Thoracic aorta (tissue), 2 donors: ENCODE measurements around the gene OTOA. TPM values are rescaled to one million over a fixed set of nuclear protein-coding genes. Genes with fewer than 3 reads are reported as not detected.
"Not testable (repeated sequence)": the region's sequence is repeated elsewhere in the genome, so short reads cannot be mapped to it uniquely, and the experiment has no call there.

Source experiments
- ATAC-seq: fragments of 150-250 bp; one replicate; pipeline ENCODE4 v1.8.0; 2017; ENCODE audit warnings: low read depth; ENCODE audit not compliant: insufficient number of reproducible peaks, low FRiP score
- DNase-seq: peaks from one replicate; pipeline ENCODE4 v3.0.0-alpha.2; 2020; ENCODE audit warnings: low spot score
- H3K27ac ChIP-seq, 2 donors: fragments of 200-600 bp; sonication (generic); 1 replicate in 1 of 2; 2 replicates in 1 of 2; pipeline ENCODE4 v1.5.1; 2016; ENCODE audit warnings: mild to moderate bottlenecking in 2 of 2, moderate library complexity in 2 of 2
- H3K27me3 ChIP-seq: fragments of 200-600 bp; sonication (generic); replicated peaks from 2 replicates; pipeline ENCODE4 v1.6.0; 2016; ENCODE audit warnings: mild to moderate bottlenecking; ENCODE audit not compliant: insufficient read depth
- H3K36me3 ChIP-seq: fragments of 200-600 bp; sonication (generic); one replicate; pipeline ENCODE4 v1.5.1; 2016
- H3K4me1 ChIP-seq, 2 donors: fragments of 200-600 bp; sonication (generic); 1 replicate in 1 of 2; 2 replicates in 1 of 2; pipeline versions ENCODE4 v1.5.1 to v1.6.0; 2016; ENCODE audit warnings: low read depth in 2 of 2, mild to moderate bottlenecking in 1 of 2; ENCODE audit not compliant: control insufficient read depth in 1 of 2
- H3K4me3 ChIP-seq: fragments of 200-600 bp; sonication (generic); 2 replicates; pipeline ENCODE4 v1.5.1; 2016; ENCODE audit warnings: mild to moderate bottlenecking
- H3K9me3 ChIP-seq: fragments of 200-600 bp; sonication (generic); 2 replicates; pipeline ENCODE4 v1.5.1; 2016
- total RNA-seq, 2 donors: library from RNA; depleted of rRNA; stranded (reverse); fragments of >200 nt; gene quantifications; one replicate each; pipeline versions ENCODE4 v1.1.0 to v1.2.3, GENCODE V29; 2016
- TF ChIP-seq, protein P1 (sequence below): fragments of 200-600 bp; sonication (generic); IDR thresholded peaks from one replicate; pipeline ENCODE4 v1.5.1; 2019; ENCODE audit warnings: antibody characterized with exemption

The OTOA gene
- total RNA-seq, 2 donors from 2014 or later: 0.21 TPM; not detected in 1

DNA sequence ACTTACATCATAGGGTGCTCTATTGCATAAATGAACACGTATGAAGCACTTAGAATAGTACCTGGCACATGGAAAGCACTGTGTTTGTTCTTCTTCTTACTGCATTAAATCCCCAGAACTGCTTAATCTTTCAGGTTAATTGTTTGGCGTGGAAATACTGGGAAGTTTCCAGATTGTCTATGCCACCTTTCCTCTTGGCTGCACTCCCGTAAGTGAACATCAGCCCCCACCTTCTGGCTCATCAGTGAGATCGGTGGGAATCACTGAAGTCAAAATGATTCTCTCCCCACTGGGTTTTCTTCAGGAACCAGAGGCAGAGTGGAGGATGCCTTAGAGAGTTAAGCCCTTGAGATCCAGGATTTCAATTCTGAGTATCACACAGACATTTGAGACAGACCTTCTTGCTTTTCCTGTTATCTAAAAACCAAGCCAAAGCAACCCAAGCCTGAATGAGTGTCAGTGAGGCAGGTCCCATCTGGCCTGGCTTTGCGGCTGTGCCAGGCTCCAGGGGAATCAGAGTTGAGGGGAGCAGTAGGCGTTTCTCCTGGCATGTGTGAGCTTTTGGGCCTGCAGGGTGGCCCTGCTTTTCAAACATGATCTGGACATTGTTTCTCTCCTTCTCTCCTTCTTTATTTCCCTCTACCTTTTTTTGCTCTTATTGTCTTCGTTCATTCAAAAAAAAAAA, 59.1 kb downstream of the OTOA start:
- DNase-seq (no peak), ATAC-seq (no peak)
- H3K27me3 ChIP-seq: no peaks in the 10 kb centered on the region
- H3K4me3 ChIP-seq: no peak overlapping the region
- no peak overlapping the region for H3K27ac ChIP-seq
- H3K4me1 ChIP-seq: no peaks in the 10 kb centered on the region
- no peaks in the 10 kb centered on the region for H3K36me3 ChIP-seq
- TF ChIP-seq, protein P1, sequence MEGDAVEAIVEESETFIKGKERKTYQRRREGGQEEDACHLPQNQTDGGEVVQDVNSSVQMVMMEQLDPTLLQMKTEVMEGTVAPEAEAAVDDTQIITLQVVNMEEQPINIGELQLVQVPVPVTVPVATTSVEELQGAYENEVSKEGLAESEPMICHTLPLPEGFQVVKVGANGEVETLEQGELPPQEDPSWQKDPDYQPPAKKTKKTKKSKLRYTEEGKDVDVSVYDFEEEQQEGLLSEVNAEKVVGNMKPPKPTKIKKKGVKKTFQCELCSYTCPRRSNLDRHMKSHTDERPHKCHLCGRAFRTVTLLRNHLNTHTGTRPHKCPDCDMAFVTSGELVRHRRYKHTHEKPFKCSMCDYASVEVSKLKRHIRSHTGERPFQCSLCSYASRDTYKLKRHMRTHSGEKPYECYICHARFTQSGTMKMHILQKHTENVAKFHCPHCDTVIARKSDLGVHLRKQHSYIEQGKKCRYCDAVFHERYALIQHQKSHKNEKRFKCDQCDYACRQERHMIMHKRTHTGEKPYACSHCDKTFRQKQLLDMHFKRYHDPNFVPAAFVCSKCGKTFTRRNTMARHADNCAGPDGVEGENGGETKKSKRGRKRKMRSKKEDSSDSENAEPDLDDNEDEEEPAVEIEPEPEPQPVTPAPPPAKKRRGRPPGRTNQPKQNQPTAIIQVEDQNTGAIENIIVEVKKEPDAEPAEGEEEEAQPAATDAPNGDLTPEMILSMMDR: no peak
- H3K9me3 ChIP-seq: no peaks in the 10 kb centered on the region

DNA sequence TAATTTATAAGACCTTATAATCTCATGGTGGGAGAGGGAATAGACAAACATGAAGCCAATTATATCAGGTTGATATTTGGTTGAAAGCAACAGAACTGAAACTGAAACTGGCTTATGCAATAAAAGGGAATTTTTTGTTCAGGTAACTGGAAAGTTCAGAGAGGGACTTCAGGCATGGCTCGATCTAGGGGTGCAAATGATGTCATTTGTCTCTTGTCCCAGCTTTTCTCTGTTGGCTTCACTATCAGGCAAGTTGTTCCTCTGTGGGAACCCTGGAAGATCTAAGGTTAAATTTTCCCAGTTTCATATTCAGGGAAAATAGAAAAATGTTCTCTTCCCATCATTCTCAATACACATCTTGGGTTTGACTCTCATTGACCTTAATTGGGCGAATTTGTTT, 59.8 kb downstream of the OTOA start:
- Histone ChIP-seq H3K4me1 (no peaks in the 10 kb centered on the region), H3K36me3 (no peaks in the 10 kb centered on the region), H3K9me3 (no peaks in the 10 kb centered on the region), H3K27ac (no peak overlapping the region), H3K4me3 (no peak overlapping the region), H3K27me3 (no peaks in the 10 kb centered on the region)
- TF ChIP-seq, protein P1: no peak
- no peak for ATAC-seq
- DNase-seq: no peak

DNA sequence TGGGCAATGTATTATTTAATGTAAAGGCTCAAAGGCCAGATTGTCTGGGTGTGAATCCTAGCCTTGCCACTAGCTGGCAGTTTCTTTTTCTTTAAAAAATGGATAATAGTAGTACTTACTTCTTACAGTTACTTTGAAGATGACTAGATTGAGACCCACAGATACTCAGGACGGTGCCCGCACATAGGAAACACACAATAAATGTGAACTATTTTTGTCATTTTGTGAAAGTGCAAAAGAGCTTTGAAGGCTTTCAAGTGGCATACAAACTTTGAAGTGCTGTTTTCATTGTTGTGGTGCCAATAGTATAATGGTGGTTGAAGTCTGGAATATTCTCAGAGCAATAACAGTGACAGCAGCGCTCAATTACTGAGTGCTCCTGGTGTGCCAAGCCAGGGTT, 63.6 kb downstream of the OTOA start:
- TF ChIP-seq, protein P1: no peak
- DNase-seq (no peak), ATAC-seq (no peak)

DNA sequence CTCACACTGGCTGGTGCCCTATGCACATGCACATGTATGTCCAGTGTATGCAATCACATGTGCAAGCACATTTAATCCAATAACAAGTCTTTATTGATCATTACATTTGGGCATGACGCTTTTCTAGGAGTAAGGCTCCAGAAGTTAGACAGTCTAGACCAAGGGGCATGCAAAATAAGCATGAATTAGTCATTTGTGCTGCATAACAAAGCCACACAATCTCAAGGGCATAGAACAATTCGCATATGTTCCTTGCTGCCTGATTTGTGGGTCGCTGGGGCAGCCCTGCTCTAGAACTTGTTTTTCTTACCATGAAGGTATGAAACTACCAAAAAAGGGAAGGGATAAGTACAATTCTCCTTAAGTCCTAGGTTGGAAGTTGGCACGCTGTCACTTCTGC, 67.5 kb downstream of the OTOA start:
- H3K4me1 ChIP-seq, H3K4me3 ChIP-seq, DNase-seq, ATAC-seq, H3K9me3 ChIP-seq, H3K27me3 ChIP-seq, H3K36me3 ChIP-seq, H3K27ac ChIP-seq: not testable (repeated sequence)

More for the DNA sequence above, 63.6 kb downstream of the OTOA start:
- Histone ChIP-seq H3K27ac (no peak overlapping the region), H3K4me3 (no peak overlapping the region), H3K4me1 (no peaks in the 10 kb centered on the region), H3K27me3 (no peaks in the 10 kb centered on the region), H3K9me3 (no peaks in the 10 kb centered on the region), H3K36me3 (no peaks in the 10 kb centered on the region)

DNA sequence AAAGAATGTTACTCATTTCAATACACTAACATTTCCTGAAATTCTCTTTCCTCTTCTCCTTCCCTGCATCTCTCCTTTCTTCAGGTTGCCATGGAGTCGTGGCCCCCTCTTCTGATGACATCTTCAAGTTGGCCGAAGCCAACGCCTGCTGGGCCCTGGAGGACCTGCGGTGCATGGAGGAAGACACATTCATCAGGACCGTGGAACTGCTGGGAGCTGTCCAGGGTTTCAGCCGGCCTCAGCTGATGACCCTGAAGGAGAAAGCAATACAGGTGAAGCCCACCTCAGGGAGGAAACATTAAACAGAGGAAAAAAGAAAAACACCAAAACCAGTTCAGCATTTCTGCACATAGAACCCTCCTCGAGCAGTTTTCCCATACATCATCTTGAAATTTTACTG, 76.9 kb downstream of the OTOA start:
- not testable (repeated sequence) for H3K4me1 ChIP-seq, H3K4me3 ChIP-seq, DNase-seq, H3K27ac ChIP-seq, H3K9me3 ChIP-seq, H3K36me3 ChIP-seq, H3K27me3 ChIP-seq, ATAC-seq

DNA sequence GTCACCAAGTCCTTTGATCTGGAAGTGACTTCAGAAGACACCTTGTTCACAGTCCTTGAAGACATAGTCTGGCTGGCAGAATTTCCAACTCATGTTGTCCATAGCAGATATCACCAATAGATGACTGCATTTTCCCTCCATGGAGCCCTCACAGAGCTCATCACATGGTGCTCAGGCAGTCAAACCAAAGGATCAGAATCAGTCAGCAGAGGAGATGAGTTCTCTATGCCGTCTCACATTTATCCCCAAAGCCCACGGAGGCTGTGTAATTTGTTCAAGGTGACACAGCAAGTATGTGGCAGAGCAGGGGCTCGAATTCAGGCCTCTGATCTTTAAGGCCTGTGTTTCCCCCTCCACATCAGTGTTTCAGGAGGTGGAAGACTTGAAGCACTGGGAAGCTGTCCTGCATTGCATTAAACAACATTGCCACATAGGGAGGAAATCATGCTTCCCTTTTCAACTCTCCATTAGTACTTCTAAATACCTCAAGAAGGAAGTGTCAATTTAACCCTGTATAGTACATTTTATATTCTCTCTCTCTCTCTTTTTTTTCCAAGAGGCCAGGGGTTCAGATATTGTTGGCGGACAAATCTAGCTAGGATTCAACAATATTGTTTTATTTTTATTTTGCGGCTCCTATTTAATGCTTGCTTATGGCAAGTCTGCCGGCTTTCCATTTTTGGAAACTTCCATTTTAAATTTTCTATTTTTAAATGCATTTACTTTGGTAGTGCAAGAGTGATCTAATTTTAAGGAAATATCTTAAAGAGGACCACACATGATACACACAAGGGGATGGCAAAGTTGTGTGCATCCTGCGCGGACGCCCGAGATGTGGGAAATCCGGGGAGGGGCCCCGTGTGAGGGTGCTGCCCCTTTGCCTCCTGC, 92.7 kb downstream of the OTOA start:
- not testable (repeated sequence) for DNase-seq, H3K4me3 ChIP-seq, H3K4me1 ChIP-seq, H3K9me3 ChIP-seq, H3K36me3 ChIP-seq, H3K27ac ChIP-seq, H3K27me3 ChIP-seq
- ATAC-seq: peak; percentile 22

DNA sequence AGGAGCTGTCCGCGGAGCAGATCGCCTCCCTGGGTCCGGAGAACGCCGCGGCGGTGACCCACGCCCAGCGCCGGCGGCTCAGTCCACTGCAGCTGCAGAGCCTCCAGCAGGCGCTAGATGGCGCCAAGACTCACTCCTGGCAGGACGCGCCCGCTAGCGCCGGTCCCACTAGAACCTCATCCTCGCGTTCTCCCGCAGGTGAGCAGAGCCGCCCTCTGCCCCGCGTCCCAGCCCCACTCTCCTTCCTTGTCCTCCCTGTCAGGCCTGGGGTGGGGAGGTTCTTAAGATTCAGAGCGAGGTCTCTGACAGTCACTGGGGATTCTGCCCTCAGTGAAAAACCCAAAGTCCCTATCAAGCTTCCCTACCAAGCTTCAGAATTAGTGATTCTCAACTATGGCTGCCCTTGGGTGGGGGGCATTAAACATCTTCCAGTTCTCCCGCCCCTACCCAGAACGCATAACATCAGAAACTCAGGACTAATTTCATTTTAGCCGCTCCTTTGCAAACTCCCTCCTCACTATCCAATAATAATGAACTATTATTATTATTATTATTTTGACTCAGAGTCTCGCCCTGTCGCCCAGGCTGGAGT, 93.4 kb downstream of the OTOA start:
- H3K36me3 ChIP-seq, H3K4me3 ChIP-seq, H3K27me3 ChIP-seq, H3K4me1 ChIP-seq, H3K9me3 ChIP-seq, DNase-seq, H3K27ac ChIP-seq: not testable (repeated sequence)
- ATAC-seq: peak; percentile 32

DNA sequence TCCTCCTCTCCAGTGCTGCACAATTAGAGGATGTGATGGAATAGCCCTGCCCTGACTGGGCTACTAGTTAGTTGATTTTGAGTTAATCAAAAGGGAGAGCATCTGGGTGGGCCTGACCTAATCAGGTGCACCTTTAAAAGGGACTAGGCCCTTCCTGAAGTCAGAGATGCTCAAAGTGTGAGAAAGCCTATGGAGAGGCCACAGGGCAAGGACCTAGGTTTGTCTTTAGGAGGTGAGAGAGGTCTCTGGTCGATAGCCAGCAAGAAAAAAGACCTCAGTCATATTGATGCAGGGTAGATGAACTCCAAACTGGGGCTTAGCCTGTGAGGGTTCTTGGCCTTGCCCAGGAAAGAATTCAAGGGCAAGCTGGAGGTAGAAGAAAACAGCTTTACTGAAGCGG, 104.5 kb downstream of the OTOA start:
- not testable (repeated sequence) for H3K27me3 ChIP-seq, DNase-seq, H3K4me1 ChIP-seq, H3K9me3 ChIP-seq, H3K4me3 ChIP-seq, H3K27ac ChIP-seq, ATAC-seq, H3K36me3 ChIP-seq

DNA sequence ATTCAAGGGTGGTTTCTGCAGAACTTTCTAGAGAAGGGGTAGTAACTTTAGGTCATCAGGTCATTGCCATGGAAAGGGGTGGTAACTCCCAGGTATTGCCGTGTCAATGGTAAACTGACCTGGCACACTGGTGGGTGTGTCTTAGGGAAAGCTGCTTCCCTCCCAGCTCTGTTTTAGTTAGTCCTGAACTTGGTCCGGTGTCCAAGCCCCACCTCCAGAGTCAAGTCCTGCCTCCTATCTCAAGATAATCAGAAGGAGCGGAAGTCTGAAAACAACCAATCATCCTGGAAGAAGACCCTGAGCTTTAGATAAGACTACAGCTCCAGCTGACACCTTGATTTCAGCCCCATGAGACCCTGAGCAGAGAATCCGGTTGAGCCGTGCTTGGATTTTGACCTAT, 105.0 kb downstream of the OTOA start:
- H3K36me3 ChIP-seq, H3K4me3 ChIP-seq, ATAC-seq, H3K9me3 ChIP-seq, H3K4me1 ChIP-seq, H3K27ac ChIP-seq, H3K27me3 ChIP-seq, DNase-seq: not testable (repeated sequence)
